Ammon's horn (tissue), 1 donor: ENCODE measurements around the gene CFAP20.

Source experiments
- DNase-seq: peaks from one replicate; pipeline ENCODE4 v3.0.0-alpha.2; 2016; ENCODE audit warnings: low spot score

Gene CFAP20

GRCh38 chr16:58129097-58129936 lies at the start of gene CFAP20:
CFAP20 (minus strand) TSS chr16:58129381; CDS start chr16:58129115, 266 bp downstream.
- DNase-seq, result peak; percentile 99

DNA sequence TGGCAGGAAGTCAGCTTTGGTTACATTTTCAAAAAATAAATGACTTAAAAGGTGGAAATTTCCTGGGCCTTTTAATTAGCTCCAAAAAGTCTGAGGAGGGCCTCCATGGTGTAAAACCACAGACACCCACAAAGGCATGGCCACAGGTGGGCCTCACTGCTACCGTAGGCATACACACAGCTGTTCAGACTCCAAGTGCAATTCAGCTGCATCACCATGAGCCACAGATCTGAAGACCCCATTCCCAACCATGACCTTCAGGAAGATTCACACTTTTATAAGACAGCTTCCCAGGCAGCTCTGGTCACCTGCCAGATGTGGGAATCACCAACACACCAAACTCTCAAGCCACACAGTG lies 48.2 kb upstream of the CFAP20 start:
- DNase-seq, result no peak

GRCh38 chr16:58176608-58177352 lies 47.6 kb upstream of the CFAP20 start:
- no peak for DNase-seq

DNA sequence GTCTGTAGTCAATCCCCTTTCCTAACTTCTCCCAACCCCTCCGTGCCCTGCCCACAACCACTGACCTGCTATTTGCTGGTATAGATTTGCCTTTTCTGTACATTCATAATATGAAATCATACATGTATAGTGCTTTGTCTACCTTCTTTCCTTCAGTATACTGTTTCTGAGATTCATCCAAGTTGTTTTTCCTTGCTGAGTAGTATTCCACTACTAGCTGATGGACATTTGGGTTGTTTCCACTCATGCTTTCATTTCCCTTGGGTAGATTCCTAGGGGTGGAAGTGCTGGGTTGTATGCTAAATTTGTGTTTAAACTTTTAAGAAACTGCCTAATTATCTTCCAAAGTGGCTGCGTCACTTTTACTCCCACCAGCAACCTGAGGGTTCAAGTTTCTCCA lies 41.0 kb upstream of the CFAP20 start:
- DNase-seq, result no peak

DNA sequence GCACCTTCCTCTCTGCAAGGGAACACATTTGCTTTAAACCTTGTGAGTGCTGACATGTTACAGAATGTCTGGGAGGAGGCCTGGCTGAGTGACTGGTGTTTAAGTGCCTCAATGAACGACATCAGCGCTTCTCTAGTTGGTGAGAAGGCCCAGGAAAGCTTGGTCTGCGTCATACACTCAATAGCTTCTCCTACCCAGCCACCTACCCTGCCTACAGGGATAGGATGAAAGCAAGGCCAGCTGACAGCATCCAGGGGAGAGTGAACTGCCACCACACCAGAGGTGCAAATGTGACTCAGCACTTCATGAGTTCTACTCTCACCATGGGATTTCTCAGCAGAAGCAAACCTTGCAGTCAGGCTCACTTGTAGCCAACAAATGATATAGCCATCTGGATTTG lies 31.7 kb upstream of the CFAP20 start:
- DNase-seq, result no peak

DNA sequence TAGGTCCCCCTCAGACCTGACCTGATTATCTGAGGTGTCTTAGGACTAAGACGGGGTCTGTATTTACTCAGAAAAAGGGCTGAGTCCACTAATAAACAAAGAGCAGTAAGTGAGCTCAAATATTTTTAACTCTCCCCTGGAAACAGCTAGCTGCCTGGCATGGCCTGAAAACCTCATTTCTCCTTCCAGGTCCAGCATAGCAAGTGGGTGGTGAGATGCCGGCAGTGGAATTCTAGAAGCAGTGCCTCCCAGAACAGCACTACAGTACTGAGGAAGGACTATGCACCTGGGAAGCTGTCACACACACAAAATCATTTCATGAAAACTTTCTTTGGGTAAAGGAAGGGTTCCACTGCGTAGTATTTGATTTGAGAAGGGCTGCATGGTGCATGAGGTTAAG lies 29.5 kb upstream of the CFAP20 start:
- DNase-seq, result no peak

DNA sequence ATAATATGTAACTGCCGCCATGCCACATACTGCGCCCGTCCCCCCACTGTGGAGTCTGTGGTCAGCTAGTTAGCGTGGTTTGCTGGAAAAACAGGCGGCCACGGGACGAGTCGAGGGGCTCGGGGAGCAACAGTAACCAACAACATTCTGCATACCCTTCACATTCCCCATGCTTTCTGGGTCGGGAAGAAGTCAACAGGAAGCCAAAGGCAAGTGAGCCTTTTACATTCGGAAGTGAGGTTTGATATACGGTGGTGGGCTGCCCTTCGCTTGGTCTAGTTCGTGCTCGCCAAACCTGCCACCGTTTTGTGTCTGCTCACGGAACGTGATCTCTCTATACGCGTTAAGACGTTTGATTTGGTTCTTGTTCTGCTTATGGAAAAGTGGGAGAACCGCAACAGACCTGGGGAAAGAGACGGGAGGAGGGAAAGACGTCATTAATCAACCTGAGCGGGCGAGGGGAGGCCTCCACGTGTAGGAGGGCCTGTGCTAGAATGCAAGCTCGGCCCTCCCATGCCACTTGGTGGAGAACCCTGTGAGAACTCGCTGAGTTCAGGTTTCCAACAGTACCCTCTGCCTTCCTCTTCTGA lies 28.9 kb upstream of the CFAP20 start:
- no peak for DNase-seq

- DNase-seq, result no peak
Observed at GRCh38 chr16:58157239-58157638, 28.1 kb upstream of the CFAP20 start.

DNA sequence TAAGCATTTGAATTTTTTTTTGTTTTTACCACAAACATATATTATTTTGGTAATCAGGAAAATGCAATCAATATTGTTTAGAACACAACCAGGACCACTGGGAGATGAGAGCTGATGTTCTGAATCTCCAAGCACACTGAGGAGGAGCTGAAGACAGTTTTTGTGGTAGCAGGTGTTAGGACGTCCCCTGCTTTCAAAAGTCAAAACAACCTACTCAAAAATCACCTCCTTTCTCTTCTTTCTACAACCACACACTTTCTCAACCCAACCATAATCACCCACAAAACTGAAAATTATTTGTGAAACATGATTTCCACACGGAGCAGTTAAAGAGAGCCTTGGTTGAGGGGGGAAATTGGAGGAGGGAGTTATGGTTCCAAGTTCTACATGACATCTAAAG lies 26.7 kb upstream of the CFAP20 start:
- DNase-seq, result no peak

- DNase-seq, result no peak
Observed at GRCh38 chr16:58154345-58154744, 25.2 kb upstream of the CFAP20 start.

DNA sequence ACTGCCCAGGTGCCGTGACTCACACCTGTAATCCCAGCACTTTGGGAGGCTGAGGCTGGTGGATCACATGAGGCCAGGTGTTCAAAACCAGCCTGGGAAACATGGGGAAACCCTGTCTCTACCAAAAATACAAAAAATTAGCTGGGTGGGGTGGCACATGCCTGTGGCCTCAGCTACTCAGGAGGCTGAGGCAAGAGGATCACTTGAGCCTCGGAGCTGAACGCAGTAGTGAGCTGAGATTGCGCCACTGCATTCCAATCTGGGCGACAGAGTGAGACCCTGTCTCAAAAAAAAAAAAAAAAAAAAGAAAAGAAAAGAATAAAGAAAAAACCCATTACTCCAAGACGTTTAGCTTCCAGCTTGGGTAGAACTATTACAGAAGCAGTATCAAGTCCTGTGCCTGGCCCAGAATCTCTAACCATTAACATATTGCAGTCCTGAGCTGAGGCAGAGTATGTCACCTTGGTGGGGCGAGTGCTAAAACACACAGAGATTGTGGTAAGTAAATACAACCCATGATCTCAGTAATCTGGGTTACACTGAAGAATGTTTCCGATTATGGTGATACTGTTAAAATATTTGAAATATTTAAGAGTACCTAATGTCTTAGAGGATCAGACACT lies 23.2 kb upstream of the CFAP20 start:
- DNase-seq, result no peak

DNA sequence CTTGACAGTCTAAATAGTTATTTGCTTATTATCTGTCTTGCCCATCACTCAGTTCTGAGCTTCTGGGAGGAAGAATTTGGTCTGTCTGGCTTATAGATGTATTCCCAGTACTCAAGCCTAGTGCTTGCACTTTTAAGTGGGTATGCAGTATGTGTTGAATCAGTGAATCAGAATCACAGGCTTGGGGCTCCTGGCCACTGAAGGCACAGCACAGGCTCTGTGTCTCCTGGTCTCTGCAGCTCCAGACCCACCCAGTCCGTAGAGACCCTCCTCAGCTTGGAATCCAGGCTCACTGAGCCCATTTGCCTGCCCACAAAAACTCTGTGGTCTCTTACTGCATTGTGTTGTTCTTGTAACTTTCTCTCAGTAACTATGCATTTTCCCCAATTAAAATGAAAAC lies 19.3 kb upstream of the CFAP20 start:
- no peak for DNase-seq

GRCh38 chr16:58148099-58148498 lies 18.9 kb upstream of the CFAP20 start:
- DNase-seq, result no peak

DNA sequence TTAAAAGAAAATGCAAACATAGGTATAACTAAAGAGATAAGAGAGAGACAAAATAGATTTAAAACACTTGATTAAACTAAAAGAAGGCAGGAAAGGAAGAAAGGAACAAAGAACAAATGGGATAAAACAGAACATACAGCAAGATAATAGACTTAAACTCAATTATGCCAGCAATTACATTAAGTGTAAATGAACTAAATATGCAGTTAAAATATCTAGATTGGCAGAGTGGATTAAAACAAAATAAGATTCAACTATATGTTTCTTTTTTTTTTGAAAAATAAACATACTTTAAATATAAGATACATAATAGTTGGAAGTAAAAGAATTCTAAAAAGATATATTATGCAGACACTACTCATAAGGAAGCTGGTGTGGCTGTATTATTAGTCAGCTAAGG lies 9.7 kb upstream of the CFAP20 start:
- DNase-seq, result no peak

GRCh38 chr16:58137581-58137980 lies 8.4 kb upstream of the CFAP20 start:
- no peak for DNase-seq

DNA sequence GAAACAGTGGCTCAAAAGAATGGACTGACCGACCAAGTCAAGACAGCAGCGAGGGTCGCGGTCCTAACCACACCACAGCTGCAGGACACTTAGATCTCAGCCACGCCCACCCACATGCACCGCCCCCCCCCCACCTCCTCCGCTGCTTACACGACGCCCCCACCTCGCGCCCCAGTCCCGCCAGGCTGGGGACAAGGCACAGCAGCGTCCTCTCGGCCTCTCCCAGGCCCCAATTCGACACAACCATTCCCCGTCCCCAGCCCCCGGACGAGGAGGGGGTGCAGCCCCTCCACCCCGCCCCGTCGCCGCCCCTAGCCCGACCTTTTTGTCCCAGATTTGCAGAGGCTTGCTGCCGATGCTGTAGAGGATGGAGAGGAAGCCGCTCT lies 477 bp downstream of the CFAP20 start:
- DNase-seq, result peak; percentile 34

- DNase-seq, result peak; percentile 67
Observed at GRCh38 chr16:58128181-58128631, 975 bp downstream of the CFAP20 start.

DNA sequence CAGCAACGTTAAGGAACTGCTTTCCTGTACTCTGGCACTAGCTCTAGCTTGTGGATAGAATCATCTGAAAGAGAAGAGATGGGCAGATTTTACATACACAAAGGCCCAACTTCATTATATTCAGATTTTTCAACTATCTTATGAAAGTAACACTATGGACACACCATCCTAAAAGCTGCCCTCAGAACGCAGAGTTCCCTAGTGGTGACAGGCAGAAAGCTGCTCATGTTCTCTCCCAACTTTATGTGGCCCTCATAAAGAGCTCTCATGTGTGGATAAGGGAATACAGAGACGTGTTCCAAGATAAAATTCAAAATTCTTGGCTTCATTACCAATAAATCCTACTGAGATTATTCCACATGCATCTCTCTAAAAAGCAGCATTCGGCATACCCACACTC lies 1.5 kb downstream of the CFAP20 start:
- no peak for DNase-seq

- peak; percentile 53 for DNase-seq
Observed at GRCh38 chr16:58127033-58127556, 2.1 kb downstream of the CFAP20 start.

GRCh38 chr16:58126451-58126961 lies 2.7 kb downstream of the CFAP20 start:
- DNase-seq, result no peak

- no peak for DNase-seq
Observed at GRCh38 chr16:58125781-58126335, 3.3 kb downstream of the CFAP20 start.

- DNase-seq, result no peak
Observed at GRCh38 chr16:58125041-58125440, 4.1 kb downstream of the CFAP20 start.
